PC-3 (cell line): ENCODE results near the gene ABRACL. TPM values are rescaled to one million over a fixed set of nuclear protein-coding genes. Genes with fewer than 3 reads are reported as not detected.

Experiments
- ATAC-seq: fragments of 200-7000 bp; cut with Tn5 transposase; 2 replicates; pipeline ENCODE4 v1.9.1; 2020; ENCODE audit warnings: mild to moderate bottlenecking, moderate library complexity
- BruUV-seq: library from RNA; stranded (reverse); fragments of 400-500 nt; replicated peaks from 2 replicates; lab custom pipeline; 2021; lab: Mats Ljungman, UMichigan
- CTCF ChIA-PET: fragments of 300-600 bp; sonication (Branson Sonifier 250); formaldehyde crosslinking; loops from one replicate; lab custom pipeline; 2022; ENCODE audit warnings: antibody characterized with exemption; lab: Charles Lee
- POLR2A ChIA-PET: fragments of 300-600 bp; sonication (Branson Sonifier 250); formaldehyde crosslinking; loops from one replicate; lab custom pipeline; 2022; ENCODE audit warnings: antibody characterized with exemption; ENCODE audit not compliant: unreplicated experiment; lab: Charles Lee
- DNase-seq: peaks from one replicate; pipeline ENCODE4 v3.0.0-alpha.2; 2015
- H2AFZ ChIP-seq: fragments of 300-600 bp; sonication (generic); 2 replicates; pipeline ENCODE4 v1.6.0; 2016; ENCODE audit warnings: antibody characterized with exemption, low read length
- H3F3A ChIP-seq: fragments of 300-600 bp; sonication (generic); one replicate; pipeline ENCODE4 v1.6.0; 2017; ENCODE audit warnings: antibody characterized with exemption, low read length, control low read depth, mild to moderate bottlenecking; ENCODE audit not compliant: unreplicated experiment
- H3K27ac ChIP-seq: fragments of 300-600 bp; sonication (generic); 2 replicates; pipeline ENCODE4 v1.5.1; 2016; ENCODE audit warnings: mild to moderate bottlenecking, low read length
- H3K27me3 ChIP-seq: fragments of 300-600 bp; sonication (generic); 2 replicates; pipeline ENCODE4 v1.6.1; 2016; ENCODE audit warnings: low read length, mixed read lengths
- H3K36me3 ChIP-seq: fragments of 300-600 bp; sonication (generic); 2 replicates; pipeline ENCODE4 v1.6.1; 2016; ENCODE audit warnings: low read depth, mixed run types, low read length, mixed read lengths
- H3K4me1 ChIP-seq: fragments of 300-600 bp; sonication (generic); 2 replicates; pipeline ENCODE4 v1.5.1; 2016; ENCODE audit warnings: low read length; ENCODE audit not compliant: insufficient read depth
- H3K4me2 ChIP-seq: fragments of 300-600 bp; sonication (generic); 2 replicates; pipeline ENCODE4 v1.6.0; 2016; ENCODE audit warnings: low read length
- H3K4me3 ChIP-seq: fragments of 300-600 bp; sonication (generic); 2 replicates; pipeline ENCODE4 v1.5.1; 2016; ENCODE audit warnings: mild to moderate bottlenecking, low read length, mixed read lengths
- H3K79me2 ChIP-seq: fragments of 300-600 bp; sonication (generic); 2 replicates; pipeline ENCODE4 v1.6.1; 2017; ENCODE audit warnings: low read length, mixed read lengths
- H3K9ac ChIP-seq: fragments of 300-600 bp; sonication (generic); 2 replicates; pipeline ENCODE4 v1.6.0; 2016; ENCODE audit warnings: mild to moderate bottlenecking, low read length
- H3K9me2 ChIP-seq: fragments of 300-600 bp; sonication (generic); replicated peaks from 2 replicates; pipeline ENCODE4 v1.6.1; 2016; ENCODE audit warnings: mixed run types, low read length, mixed read lengths
- H3K9me3 ChIP-seq: fragments of 300-600 bp; sonication (generic); 2 replicates; pipeline ENCODE4 v1.6.1; 2016; ENCODE audit warnings: low read length, mixed read lengths
- H4K20me1 ChIP-seq: fragments of 300-600 bp; sonication (generic); 2 replicates; pipeline ENCODE4 v1.6.1; 2016; ENCODE audit warnings: low read length, mixed read lengths
- EZH2 ChIP-seq: fragments of 300-600 bp; sonication (generic); IDR thresholded peaks from one replicate; pipeline ENCODE4 v1.6.1; 2017; ENCODE audit warnings: antibody characterized with exemption, mild to moderate bottlenecking, low read length; ENCODE audit not compliant: unreplicated experiment
- EZH2phosphoT487 ChIP-seq: fragments of 300-600 bp; sonication (generic); IDR thresholded peaks from 2 replicates; pipeline ENCODE4 v1.6.1; 2018; ENCODE audit warnings: mild to moderate bottlenecking, antibody characterized with exemption, low read length, borderline replicate concordance
- intact Hi-C: fragments of 100-400 bp; cut with micrococcal nuclease; formaldehyde crosslinking; loops from 2 replicates; pipeline ENCODE4 v1.9.0; 2023
- total RNA-seq: library from RNA; depleted of rRNA; stranded (reverse); fragments of >200 nt; gene quantifications from 2 replicates; pipeline ENCODE4 v1.2.3, GENCODE V29; 2014
- TF ChIP-seq, protein P1 (sequence below): fragments of 300-600 bp; sonication (generic); conservative IDR thresholded peaks from 2 replicates; pipeline ENCODE4 v1.5.1; 2017; ENCODE audit warnings: antibody characterized with exemption, low read depth, mild to moderate bottlenecking, low read length

Gene ABRACL
- total RNA-seq, 1 experiment from 2014 or later, result 35.8 TPM

DNA sequence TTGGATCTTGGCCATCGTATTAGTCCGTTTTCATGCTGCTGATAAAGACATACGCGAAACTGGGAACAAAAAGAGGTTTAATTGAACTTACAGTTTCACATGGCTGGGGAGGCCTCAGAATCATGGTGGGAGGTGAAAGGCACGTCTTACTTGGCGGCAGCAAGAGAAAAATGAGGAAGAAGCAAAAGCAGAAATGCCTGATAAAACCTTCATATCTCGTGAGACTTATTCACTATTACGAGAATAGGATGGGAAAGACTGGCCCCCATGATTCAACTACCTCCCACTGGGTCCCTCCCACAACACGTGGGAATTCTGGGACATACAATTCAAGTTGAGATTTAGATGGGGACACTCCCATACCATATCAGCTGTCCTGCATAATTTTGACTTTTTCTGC, 20.4 kb upstream of the ABRACL start:
- CTCF ChIA-PET, result no interaction called here
- no peaks in the 10 kb centered on the region for H3K4me1 ChIP-seq
- H3K27me3 ChIP-seq, result no peaks in the 10 kb centered on the region
- no peak overlapping the region for H2AFZ ChIP-seq
- POLR2A ChIA-PET, result no interaction called here
- no peaks in the 10 kb centered on the region for H3F3A ChIP-seq
- no peaks in the 10 kb centered on the region for H3K9me3 ChIP-seq
- TF ChIP-seq EZH2 (no peak), EZH2phosphoT487 (no peak)
- TF ChIP-seq, protein P1, sequence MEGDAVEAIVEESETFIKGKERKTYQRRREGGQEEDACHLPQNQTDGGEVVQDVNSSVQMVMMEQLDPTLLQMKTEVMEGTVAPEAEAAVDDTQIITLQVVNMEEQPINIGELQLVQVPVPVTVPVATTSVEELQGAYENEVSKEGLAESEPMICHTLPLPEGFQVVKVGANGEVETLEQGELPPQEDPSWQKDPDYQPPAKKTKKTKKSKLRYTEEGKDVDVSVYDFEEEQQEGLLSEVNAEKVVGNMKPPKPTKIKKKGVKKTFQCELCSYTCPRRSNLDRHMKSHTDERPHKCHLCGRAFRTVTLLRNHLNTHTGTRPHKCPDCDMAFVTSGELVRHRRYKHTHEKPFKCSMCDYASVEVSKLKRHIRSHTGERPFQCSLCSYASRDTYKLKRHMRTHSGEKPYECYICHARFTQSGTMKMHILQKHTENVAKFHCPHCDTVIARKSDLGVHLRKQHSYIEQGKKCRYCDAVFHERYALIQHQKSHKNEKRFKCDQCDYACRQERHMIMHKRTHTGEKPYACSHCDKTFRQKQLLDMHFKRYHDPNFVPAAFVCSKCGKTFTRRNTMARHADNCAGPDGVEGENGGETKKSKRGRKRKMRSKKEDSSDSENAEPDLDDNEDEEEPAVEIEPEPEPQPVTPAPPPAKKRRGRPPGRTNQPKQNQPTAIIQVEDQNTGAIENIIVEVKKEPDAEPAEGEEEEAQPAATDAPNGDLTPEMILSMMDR, result no peak
- no TSS peak for BruUV-seq
- intact Hi-C loops, result no loop called here
- no peak overlapping the region for H3K4me3 ChIP-seq
- H3K79me2 ChIP-seq, result no peaks in the 10 kb centered on the region
- no peaks in the 10 kb centered on the region for H4K20me1 ChIP-seq
- H3K9ac ChIP-seq, result no peak overlapping the region
- DNase-seq (no peak), ATAC-seq (no peak)
- H3K4me2 ChIP-seq, result no peak overlapping the region
- no peaks in the 10 kb centered on the region for H3K36me3 ChIP-seq
- H3K27ac ChIP-seq, result no peak overlapping the region
- H3K9me2 ChIP-seq, result no peaks in the 10 kb centered on the region

DNA sequence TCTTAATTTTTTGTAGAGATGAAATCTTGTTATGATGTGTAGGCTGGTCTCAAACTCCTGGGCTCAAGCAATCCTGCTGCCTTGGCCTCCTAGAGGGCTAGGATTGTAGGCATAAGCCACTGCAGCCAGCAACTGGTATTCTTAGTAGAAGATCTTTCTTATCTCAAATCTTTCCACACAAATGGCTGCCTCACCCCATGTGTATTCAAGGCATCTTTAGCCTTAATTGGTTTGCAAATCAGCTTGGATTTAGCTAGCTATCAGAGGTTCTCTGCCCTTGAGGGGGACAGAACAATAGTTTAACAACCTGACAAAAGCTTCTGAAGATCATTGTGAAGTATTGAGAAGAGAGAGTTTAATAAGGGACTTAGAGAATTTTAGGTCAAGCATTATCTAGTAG, 17.9 kb upstream of the ABRACL start:
- no peak overlapping the region for H3K9ac ChIP-seq
- no peaks in the 10 kb centered on the region for H3K4me1 ChIP-seq
- no peak for DNase-seq
- no peaks in the 10 kb centered on the region for H3K79me2 ChIP-seq
- H3K9me2 ChIP-seq, result no peaks in the 10 kb centered on the region
- H4K20me1 ChIP-seq, result no peaks in the 10 kb centered on the region
- no TSS peak for BruUV-seq
- ChIA-PET CTCF (no interaction called here), POLR2A (no interaction called here)
- intact Hi-C loops, result no loop called here
- H3K4me3 ChIP-seq, result no peak overlapping the region
- H2AFZ ChIP-seq, result no peak overlapping the region
- no peaks in the 10 kb centered on the region for H3F3A ChIP-seq
- H3K9me3 ChIP-seq, result no peaks in the 10 kb centered on the region
- no peaks in the 10 kb centered on the region for H3K27me3 ChIP-seq
- no peak overlapping the region for H3K27ac ChIP-seq
- H3K36me3 ChIP-seq, result no peaks in the 10 kb centered on the region
- TF ChIP-seq EZH2 (no peak), EZH2phosphoT487 (no peak)
- TF ChIP-seq, protein P1, result no peak
- ATAC-seq, result no peak
- no peak overlapping the region for H3K4me2 ChIP-seq

DNA sequence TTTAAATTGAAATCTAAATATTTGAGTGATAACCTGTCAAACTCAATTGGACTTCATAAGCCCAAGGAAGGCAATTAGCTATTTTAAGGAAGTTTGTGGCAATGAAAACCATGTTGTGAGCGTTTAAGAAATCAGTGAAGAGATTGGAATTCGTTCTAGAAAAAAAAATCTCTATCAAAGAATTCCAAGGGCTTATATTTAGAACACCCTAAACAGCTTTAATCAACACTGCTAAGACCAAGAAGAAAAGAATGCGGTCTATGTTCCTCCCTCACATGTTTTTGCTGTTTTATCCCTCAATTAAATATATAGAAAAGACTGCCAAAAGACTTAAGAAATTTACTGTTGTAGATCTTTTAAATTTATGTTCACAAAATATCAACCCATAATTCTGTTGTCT, 16.6 kb upstream of the ABRACL start:
- ATAC-seq, result no peak
- Histone ChIP-seq H3K36me3 (no peaks in the 10 kb centered on the region), H3K4me3 (no peak overlapping the region), H3K9me3 (no peaks in the 10 kb centered on the region), H3K79me2 (no peaks in the 10 kb centered on the region), H3K9me2 (no peaks in the 10 kb centered on the region), H3K4me1 (no peaks in the 10 kb centered on the region), H4K20me1 (no peaks in the 10 kb centered on the region), H3K9ac (no peak overlapping the region), H3F3A (no peaks in the 10 kb centered on the region), H2AFZ (no peak overlapping the region), H3K27me3 (no peaks in the 10 kb centered on the region), H3K4me2 (no peak overlapping the region), H3K27ac (no peak overlapping the region)
- BruUV-seq, result no TSS peak
- TF ChIP-seq, protein P1, result no peak
- TF ChIP-seq EZH2phosphoT487 (no peak), EZH2 (no peak)
- POLR2A ChIA-PET, result no interaction called here
- intact Hi-C loops, result no loop called here
- no peak for DNase-seq
- CTCF ChIA-PET, result no interaction called here
